Heart right ventricle (tissue), 16 donors: Measurements from ENCODE around the gene TMEM190. TPM values are rescaled to one million over a fixed set of nuclear protein-coding genes. Genes with fewer than 3 reads are reported as not detected.

ENCODE experiments used
- ATAC-seq, 8 donors: fragments of 200-7000 bp; cut with Tn5 transposase; one replicate each; pipeline ENCODE4 v1.9.1; 2020; ENCODE audit warnings: mild to moderate bottlenecking in 8 of 8, moderate library complexity in 8 of 8, moderate number of reproducible peaks in 1 of 8
- DNase-seq, 2 donors: peaks; one replicate each; pipeline ENCODE4 v3.0.0-alpha.2; 2020
- H3K27ac ChIP-seq, 10 donors: fragments of 200-600 bp; sonication (generic) in 2 of 10; one replicate each; pipeline versions ENCODE4 v1.5.0 to v1.8.0; 2020 to 2022; ENCODE audit warnings: mild to moderate bottlenecking in 3 of 10
- H3K27me3 ChIP-seq, 7 donors: fragments of 200-600 bp; one replicate each; pipeline ENCODE4 v1.8.0; 2021 to 2022; ENCODE audit warnings: mild to moderate bottlenecking in 2 of 7
- H3K36me3 ChIP-seq, 9 donors: fragments of 200-600 bp; sonication (generic) in 1 of 9; one replicate each; pipeline versions ENCODE4 v1.5.0 to v1.8.0; 2020 to 2022; ENCODE audit warnings: mild to moderate bottlenecking in 2 of 9
- H3K4me1 ChIP-seq, 9 donors: fragments of 200-600 bp; sonication (generic) in 1 of 9; one replicate each; pipeline versions ENCODE4 v1.5.0 to v1.8.0; 2020 to 2022; ENCODE audit warnings: mild to moderate bottlenecking in 4 of 9
- H3K4me3 ChIP-seq, 10 donors: fragments of 200-600 bp; sonication (generic) in 2 of 10; one replicate each; pipeline versions ENCODE4 v1.5.0 to v1.8.0; 2020 to 2022; ENCODE audit warnings: mild to moderate bottlenecking in 7 of 10, moderate library complexity in 2 of 10
- H3K9me3 ChIP-seq, 11 donors: fragments of 200-600 bp in 10 of 11; sonication (generic) in 2 of 11; one replicate each; pipeline versions ENCODE4 v1.5.0 to v1.8.0; 2013 to 2022; ENCODE audit warnings: mild to moderate bottlenecking in 2 of 11, control low read depth in 1 of 11, moderate library complexity in 1 of 11
- CTCF ChIP-seq, 9 donors: fragments of 200-600 bp; sonication (generic) in 2 of 9; IDR thresholded peaks; one replicate each; pipeline versions ENCODE4 v1.5.0 to v1.8.0; 2021 to 2022; ENCODE audit warnings: antibody characterized with exemption in 9 of 9, mild to moderate bottlenecking in 5 of 9, moderate library complexity in 1 of 9
- WGBS, 2 donors: extraction: QIAGEN DNeasy Blood & Tissue Kit; methylation state at CpG; one replicate each; pipeline ENCODE4 v1.1.7; 2013; ENCODE audit warnings: inconsistent platforms in 1 of 2; 5-methylcytosine and 5-hydroxymethylcytosine counted together
- intact Hi-C, 10 donors: fragments of 100-400 bp; cut with DNase I; formaldehyde crosslinking; loops; one replicate each; pipeline versions ENCODE4 v1.11.1 to v1.14.2; 2022
- polyA plus RNA-seq, 2 donors: library from polyadenylated mRNA; stranded (reverse); fragments of 200-250 nt; gene quantifications; one replicate each; pipeline ENCODE4 v1.2.3, GENCODE V29; 2013
- total RNA-seq, 10 donors: library from RNA; stranded (reverse); fragmentation: NEBNext Ultra II Directional in 3 of 10; extraction: Animal tissue kit (Norgen Biotek cat#: 25700) in 3 of 10; gene quantifications; one replicate each; pipeline versions ENCODE4 v1.2.1 to v1.2.4, GENCODE V29; 2021 to 2023
- donor health status: Arrhythmogenic right ventricular cardiomyopathy.
- donor health status: ischemic (EF 13 %, LVEDD 7.1; RV severe dilation, severe dysfunction).
- donor health status: healthy with polysubstance abuse.
- donor health status: DM: no; HTN: yes; CAD: no.
- donor health status: DM: no; HTN: no; CAD: no.
- donor health status: ischemic (EF 25% LVEDD 6.9; RV normal size, moderate dysfunction).
- donor health status: ischemic (EF 25% LVEDD 5.7; RV mildly dilated, moderate dysfunction).
- donor health status: healthy.
- donor health status: DM: yes; HTN: yes; CAD: no.
- donor health status: Ischemic cardiomyopathy.
- donor health status: ischemic (EF 35%, LVEDD 5.7; RV mildly dilated, moderate dysfunction).
- donor health status: nonischemic (EF 11% LVEDD 7.7; RV severe dilation, severe dysfunction).
- donor health status: DM: yes; HTN: yes; CAD: no.
- donor health status: PGD.
- donor health status: ischemic (EF 29% LVEDD 5.4; RV normal size, mild dysfunction).
- donor health status: nonischemic (EF 23%, LVEDD 6.1; RV moderate dilation, normal function).

TMEM190 gene
- total and polyA plus RNA-seq, 12 donors: not detected

- no peak for TF ChIP-seq CTCF (IDR thresholded peaks at IDR 0.05)
- 81 to 88% methylated on average over 16 of the region's 16 CpGs for WGBS, 2 donors
- Histone ChIP-seq H3K27ac (no peak overlapping the region), H3K36me3 (no peaks in the 10 kb centered on the region), H3K9me3 (no peaks in the 10 kb centered on the region), H3K4me3 (no peak overlapping the region), H3K27me3 (peaks cover 22 to 70% (median 62%) of the 10 kb centered on the region in 7 donors), H3K4me1 (peaks cover 3 to 17% (median 8%) of the 10 kb centered on the region in 9 donors)
- DNase-seq (no peak), ATAC-seq (no peak)
- intact Hi-C loops: no loop called here
Measured at GRCh38 chr19:55368106-55368505, 8.5 kb upstream of the TMEM190 start.

GRCh38 chr19:55368701-55369563 lies 7.7 kb upstream of the TMEM190 start:
- Histone ChIP-seq H3K36me3 (no peaks in the 10 kb centered on the region), H3K27ac (no peak overlapping the region), H3K4me3 (peak overlapping the region in 4 of 10 donors; percentile 20 to 30 (median 26)), H3K27me3 (peaks cover 22 to 75% (median 67%) of the 10 kb centered on the region in 7 donors), H3K9me3 (no peaks in the 10 kb centered on the region), H3K4me1 (peaks cover 3 to 18% (median 10%) of the 10 kb centered on the region in 9 donors)
- ATAC-seq: peak in 7 of 8 donors; percentile 46 to 78 (median 57)
- TF ChIP-seq CTCF (IDR thresholded peaks at IDR 0.05): no peak
- intact Hi-C loops: no loop called here
- WGBS, 2 donors: 9% methylated on average over 39 to 54 of the region's 54 CpGs
- DNase-seq: no peak

DNA sequence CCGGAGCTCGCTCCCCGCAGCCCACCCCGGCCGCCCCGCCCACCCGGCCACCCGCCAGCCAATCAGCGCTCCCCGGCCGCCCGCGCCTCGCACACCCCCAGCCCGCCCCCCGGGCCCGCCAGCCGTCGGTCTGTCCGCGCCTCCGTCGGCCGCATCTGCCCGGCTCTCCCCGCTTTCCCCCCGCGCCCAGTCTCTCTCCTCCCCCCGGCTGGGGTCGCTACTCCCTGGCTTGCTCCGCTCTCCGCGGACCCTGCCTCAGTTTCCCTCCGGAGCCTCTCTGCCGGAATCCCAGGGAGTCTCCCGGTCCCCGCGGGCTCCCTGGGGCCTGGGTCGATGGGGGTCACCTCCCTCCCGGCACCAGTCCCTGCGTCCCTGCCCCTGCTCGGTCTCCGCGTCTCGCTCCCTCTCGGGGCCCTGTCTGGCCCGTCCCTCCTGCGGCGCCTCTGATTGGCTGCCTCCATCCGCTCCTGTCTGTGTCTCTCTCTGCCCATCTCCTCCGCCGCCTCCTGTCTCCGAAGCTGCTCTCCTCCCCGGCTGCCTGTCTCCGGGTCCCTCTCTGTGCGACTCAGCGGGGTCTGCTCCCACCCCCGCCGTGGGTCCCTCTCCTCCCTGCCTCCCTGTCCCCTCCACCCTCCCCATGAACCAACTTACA lies 6.8 kb upstream of the TMEM190 start:
- no peak for TF ChIP-seq CTCF (IDR thresholded peaks at IDR 0.05)
- DNase-seq: no peak
- peaks cover 3 to 22% (median 12%) of the 10 kb centered on the region in 9 donors for H3K4me1 ChIP-seq
- peak in 2 of 8 donors; percentile 10 to 38 for ATAC-seq
- H3K27ac ChIP-seq: no peak overlapping the region
- 1% methylated on average over 38 to 51 of the region's 59 CpGs for WGBS, 2 donors
- intact Hi-C loops: loop anchor here in 1 of 10 donors (5.0 kb wide), 1 partner anchor 62 kb away; no protein-coding TSS in a partner anchor
- peaks cover 22 to 84% (median 75%) of the 10 kb centered on the region in 7 donors for H3K27me3 ChIP-seq
- H3K9me3 ChIP-seq: no peaks in the 10 kb centered on the region
- H3K36me3 ChIP-seq: no peaks in the 10 kb centered on the region
- peak overlapping the region in 7 of 10 donors; percentile 8 to 41 (median 23) for H3K4me3 ChIP-seq

GRCh38 chr19:55370305-55370988 lies 6.2 kb upstream of the TMEM190 start, which contains the start of gene IL11:
TSS of gene IL11 (minus strand) at chr19:55370463. CDS start at chr19:55370310, 153 bp downstream.
- Histone ChIP-seq H3K27me3 (peaks cover 22 to 87% (median 79%) of the 10 kb centered on the region in 7 donors), H3K27ac (no peak within 1 kb of the TSS), H3K4me3 (peak within 1 kb of the TSS in 7 of 10 donors; percentile 8 to 41 (median 30)), H3K4me1 (peaks cover 3 to 22% (median 12%) of the 10 kb centered on the region in 9 donors), H3K9me3 (no peaks in the 10 kb centered on the region), H3K36me3 (no peaks in the 10 kb centered on the region)
- 4 to 8% methylated on average over 27 to 30 of the region's 32 CpGs for WGBS, 2 donors
- TF ChIP-seq CTCF (IDR thresholded peaks at IDR 0.05): no peak
- DNase-seq (no peak), ATAC-seq (no peak)
- intact Hi-C loops: loop anchor here in 1 of 10 donors (5.0 kb wide), 1 partner anchor 63 kb away; no protein-coding TSS in a partner anchor
